HG02981 (cell line): ENCODE data around the gene MRPL48.
"Not testable (repeated sequence)": the region's sequence is repeated elsewhere in the genome, so short reads cannot be mapped to it uniquely, and the experiment has no call there.

Source experiments
- ATAC-seq: cut with Tn5 transposase; IDR thresholded peaks from one replicate; pipeline ENCODE4 v1.9.1; 2021; ENCODE audit warnings: mild to moderate bottlenecking, moderate library complexity; ENCODE audit not compliant: unreplicated experiment

MRPL48 gene

DNA sequence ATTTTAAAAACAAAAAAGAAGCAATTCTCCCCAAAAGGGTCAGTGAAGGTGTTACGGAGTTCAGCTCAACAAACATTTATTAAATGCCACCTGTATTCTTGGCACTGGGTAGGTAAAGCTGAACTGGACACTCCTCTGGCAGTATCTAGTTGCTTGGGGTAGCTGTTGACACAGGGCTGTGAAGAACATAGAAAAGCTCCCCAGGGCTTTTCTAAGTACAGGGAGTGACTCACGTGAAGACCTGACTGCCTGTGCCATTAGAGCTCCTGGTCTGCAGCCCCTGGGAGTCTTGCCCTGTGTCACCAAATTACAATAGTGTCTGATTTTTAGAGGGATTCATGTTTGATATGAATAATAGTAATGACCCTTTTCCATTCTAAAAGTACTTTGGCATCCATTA, 45.4 kb downstream of the MRPL48 start:
- no peak for ATAC-seq

DNA sequence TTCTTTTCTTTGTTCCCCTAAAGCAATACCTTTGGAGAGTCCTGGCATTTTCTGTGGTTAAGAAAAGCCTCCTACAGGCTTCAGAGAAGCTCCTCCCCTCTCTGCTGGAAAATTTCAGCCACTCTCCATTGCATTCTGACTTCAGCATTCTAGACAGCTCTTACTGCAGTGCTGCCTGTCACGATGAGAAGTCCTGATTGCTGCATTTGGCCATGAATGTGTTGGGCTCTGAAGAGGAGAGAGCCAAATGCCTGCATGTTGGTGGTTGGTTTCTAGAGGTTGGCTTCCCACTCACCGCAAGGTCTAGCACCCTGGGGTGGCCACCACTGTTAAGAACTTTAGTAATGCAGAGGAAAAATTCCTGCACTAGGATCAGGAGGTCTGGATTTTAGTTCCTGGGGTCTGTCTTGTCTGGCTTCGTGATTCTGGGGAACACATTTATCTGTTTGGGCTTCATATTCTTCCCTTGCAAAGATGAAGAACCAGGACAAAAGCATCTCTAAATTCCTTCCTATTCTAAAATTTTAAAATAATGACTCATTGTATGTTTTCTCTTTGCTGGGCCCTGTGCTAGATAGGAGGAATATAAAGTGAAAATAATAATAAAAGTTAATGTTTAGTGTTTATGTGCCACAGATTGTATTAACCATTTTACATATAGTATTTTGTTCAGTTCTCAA, 50.9 kb downstream of the MRPL48 start:
- ATAC-seq: no peak

DNA sequence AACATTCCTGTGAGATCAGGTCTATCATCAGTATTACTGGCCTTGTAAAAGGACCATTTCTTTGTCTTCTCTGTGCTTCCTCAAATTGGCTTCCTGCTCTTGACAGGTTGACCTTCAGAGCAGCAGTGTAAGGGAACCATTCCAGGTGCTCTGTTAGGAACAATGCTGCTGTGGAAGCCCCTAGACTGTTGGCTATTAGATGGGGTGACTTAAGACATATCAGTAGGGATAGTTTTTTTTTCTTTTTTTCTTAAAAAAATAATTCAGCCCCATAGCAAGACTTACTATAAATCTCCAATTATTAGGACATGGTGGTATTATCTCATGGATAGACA, 51.4 kb downstream of the MRPL48 start:
- no peak for ATAC-seq

DNA sequence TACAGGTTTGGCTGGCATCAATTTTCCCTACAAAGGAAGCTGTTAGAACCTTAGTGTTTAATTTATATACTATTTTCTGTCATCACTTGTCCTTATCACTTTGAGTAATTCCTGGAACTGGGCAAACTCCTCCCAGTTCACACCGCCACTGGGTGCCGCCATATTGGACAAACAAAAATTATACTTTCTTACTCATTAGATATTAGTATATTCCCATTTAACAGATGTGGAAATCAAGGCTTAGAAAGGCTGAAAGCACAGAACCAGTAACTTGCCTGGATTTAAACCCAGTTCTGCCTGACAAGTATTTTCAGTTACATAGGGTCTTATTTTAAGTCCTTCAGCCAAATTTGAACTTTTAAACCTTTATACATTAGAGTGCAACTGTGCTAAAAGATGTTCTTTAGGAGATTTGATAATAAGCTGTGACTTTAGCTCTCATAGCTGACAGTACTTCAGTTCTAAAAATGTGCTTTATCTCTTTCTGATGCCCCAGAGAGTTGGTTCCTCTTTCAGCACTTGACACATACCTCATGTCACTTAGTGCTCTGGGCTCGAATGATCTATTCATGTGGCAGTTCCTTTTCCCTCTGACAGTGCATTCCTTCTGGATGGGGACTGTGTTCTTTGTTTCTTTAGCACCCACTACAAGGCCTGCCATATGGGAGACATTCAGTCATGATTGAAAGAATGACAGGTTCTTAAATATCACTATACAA, 63.5 kb downstream of the MRPL48 start:
- ATAC-seq: no peak

DNA sequence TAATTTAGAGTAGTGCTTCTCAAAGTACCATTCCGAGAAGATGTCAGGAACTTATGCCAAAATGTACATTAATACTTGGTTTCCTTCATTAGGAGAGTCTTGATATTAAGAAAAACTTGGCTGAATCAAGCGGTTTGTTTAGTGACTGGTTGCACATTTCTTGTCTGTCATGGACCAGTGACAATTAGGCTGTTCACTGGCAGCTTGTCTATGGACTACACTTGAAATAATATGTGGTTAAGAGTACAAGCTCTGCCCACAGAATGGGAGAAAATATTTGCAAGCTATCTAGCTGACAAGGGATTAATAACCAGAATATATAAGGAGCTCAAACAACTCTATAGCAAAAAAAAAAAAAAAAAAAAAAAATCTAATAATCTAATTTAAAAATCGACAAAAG, 64.4 kb downstream of the MRPL48 start:
- ATAC-seq: no peak

DNA sequence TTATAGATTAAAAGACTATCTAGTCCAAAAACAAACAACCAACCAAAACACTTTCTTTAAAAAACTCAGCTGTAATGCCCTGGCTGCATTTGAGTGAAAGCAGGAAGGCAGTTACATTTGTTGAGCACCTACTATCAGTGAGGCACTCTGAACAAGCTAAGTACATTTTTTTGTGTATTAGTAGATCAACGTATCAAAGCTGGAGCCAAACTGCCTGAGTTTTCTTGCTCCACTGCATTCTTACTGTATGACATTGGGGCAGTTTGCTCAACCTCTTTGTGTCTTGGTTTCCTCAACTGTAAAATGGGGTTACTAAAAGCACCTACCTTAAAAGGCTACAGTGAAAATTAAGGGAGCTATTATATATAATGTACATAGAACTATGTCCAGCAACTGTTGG, 67.0 kb downstream of the MRPL48 start:
- no peak for ATAC-seq

DNA sequence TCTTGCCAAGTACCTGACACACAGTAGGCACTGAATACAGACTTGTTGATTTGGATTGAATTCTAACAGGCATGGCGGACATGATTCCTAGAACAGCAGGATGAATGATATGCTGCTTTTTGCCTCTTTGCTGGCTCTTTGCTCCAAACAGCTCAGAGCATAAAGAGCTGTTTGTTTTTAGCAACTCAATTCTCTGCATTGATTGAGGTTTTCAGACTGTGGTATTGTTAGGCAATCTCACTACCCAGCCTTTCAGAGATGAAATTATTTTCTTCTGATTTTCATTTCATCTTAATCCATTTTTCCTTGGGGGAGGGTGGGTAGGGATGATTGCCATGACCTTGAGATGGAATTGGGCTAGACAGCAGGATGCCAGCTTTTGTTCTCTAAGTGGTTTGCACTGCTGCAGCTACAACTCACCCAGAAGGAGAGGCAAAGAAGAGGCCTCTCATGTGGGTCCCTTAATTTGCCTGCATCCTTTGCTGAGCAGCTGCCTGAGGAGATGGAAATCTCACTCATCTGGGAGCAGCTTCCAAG, 68.4 kb downstream of the MRPL48 start:
- ATAC-seq: no peak

DNA sequence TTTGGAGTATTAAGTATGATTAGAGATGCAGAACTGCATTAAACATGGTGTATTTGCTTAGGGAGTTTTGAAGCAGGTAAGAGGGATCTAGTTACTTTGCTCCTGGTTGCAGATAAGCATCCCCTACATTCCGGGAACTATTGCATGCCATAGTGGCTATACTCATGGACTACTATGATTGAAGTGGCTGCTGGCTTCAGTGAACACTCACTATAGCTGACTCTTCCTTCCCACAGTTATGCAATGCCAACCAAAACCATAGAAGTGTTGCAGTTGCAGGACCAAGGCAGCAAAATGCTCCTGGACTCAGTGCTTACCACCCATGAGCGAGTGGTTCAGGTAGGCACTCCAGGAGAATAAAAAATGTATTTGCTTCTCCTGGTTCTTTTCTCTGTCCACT, 72.0 kb downstream of the MRPL48 start:
- no peak for ATAC-seq

DNA sequence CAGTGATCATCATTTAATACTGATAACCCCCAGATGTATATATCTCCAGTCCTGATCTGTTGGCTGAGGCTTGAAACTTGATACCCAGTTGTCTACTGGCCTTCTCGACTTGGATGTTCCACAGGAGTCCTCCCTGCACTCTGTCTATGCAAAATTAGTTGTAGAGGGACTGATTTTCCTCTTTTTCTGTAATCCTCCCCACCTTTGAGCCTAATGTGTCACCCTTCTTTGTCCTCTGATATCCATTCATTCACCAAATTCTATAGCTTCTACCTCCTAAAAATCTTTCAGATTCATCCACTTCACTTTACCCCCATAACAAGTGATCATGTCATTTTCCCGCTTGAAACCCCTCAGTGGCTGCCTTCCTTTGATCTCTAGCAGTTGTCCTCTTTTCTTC, 72.5 kb downstream of the MRPL48 start:
- no peak for ATAC-seq

DNA sequence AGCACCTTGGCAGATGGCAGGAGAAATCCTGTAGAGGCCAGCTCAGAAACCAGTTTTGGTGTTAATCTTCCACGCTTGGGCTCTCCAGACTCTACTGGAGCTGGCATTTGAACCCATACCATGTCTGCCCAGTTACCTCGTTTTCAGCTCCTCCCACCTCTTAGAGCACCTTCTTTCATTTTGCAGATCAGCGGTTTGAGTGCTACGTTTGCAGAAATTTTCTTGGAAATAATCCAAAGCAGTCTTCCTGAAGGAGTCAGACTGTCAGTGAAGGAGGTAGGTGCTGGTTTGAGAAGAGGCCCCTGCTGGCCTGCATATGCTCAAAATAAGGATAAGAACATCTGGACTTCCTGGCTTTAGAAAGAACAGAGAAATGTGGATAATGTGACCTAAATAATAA, 75.3 kb downstream of the MRPL48 start:
- no peak for ATAC-seq

DNA sequence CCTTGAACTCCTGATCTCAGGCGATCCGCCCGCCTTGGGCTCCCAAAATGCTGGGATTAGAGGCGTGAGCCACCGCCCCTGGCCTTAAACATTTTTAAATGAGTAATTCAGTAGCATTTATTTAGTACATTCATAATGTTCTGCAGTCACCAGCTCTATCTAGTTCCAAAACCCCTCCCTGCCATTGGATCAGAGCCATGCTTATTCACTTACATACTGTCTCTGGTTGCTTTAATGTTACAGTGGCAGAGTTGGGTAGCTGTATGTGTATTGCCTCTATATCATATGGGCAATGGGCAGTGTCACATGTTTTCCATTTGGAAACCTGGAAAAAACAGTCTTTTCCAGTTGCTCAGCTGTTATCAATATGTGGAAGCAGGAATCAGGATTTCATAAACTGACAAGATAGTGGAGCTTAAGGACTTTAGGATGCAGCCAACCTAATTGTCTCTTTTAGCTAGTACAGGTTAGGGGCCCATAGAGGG, 78.5 kb downstream of the MRPL48 start:
- no peak for ATAC-seq

DNA sequence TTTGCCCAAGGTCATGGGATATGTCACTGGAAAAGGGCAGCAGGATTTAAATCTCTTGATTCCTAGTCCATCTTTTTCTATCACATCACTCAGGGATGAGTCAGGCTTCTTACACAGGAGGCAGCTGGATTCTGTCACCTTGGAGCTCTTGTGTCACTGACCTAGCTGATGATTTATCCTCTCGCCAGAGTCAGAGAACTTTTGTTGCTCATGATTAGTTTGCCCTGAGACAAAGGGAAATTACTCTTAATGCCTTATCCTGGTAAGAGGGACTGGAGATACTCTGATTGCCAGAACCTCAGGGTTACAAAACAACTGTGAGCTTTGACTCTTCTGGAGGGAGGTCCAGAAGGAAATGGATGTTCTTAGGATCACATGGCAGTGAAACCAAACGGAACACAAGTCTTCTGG, 78.9 kb downstream of the MRPL48 start:
- no peak for ATAC-seq

DNA sequence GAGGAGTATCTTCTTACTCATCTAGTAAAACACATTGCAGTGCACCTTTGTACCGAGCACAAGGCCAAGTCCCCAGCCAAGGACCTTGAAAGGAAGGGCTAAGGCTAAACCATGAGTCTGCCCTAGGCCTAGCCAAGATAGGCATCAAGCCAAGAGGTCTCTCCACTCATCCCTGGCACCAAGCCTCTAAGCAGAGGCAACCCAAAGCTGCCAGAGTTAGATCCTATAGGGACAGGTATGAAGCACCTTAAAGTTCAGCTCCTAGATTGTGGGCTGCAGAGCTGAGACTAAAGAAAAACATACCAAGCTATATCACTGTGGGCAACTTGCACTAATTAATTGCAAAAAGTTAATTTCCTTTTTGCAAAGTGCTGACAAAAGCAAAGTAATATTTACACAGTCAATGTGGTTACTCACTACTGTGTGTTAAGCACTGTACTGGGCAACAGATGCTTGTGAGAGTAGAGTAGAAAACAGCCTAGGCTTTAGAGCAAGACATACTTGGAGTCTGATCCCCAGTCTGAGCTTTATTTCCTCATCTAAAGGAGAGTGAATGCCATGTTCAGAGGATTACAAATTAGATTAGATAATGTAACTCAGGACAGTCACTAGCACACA, 81.8 kb downstream of the MRPL48 start:
- ATAC-seq: no peak

DNA sequence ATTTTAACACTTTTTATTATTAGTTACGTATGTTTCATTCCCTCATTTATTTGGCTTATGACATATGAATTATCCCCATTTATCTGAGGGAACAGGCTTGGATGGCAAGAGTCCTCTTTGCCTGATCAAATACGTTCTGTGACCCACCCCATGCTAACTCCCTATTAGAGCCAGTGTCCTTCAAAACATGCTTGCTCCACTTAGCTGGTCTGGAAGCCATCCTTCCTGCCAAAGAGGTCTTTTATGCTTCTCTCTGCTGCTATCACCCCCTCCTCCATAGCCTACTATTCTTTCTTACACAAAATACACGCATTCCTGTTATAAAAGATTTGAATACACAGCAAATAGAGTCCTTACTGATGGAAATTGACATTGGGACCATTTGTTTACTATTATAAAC, 82.6 kb downstream of the MRPL48 start:
- ATAC-seq: no peak

DNA sequence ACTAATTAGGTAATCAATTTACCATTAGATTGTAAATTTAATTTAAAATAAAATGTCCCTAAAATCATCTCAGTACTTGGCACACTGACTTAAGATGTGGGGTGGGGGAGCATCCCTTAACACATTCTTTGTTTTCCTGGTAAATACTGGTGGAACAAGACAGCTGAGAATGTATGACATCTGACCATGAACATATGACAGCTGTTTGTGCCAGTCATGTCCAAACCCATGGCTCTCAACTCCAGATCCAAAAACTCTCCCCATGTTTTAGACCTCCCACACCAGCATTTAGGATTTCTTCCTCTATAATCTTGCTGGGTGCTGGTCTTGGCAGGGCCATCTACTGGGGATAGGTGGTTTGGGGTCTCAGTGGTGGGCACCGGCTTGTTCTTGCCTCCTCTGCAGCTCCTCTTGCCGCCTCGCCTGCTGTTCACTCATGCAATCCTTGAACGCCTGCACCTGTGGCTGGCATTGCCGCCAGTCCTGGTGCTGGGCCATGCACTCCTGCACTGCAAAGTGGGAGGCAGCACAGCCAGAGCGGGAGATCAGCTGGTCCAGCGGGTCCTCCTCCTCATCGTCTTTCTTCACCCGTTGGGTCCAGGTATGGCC, 85.2 kb downstream of the MRPL48 start:
- ATAC-seq: no peak

DNA sequence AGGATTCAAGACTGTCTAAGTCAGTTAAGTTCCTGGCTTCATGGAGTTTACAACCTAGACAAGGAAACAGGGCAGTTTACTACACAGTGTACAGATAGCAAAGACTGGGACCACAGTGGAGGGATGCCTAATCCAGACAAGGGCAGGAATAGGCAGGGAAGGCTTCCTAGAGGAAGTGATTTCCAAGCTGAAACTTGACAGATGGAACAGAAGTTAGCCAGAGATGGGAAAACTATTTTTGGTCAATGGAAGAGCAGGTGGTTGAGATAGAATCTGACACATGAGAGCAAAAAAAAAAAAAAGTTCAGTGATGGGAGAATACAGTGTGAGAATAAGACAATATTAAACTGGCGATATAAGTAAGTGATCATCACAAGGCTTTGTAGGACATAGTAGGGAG, 87.7 kb downstream of the MRPL48 start:
- ATAC-seq: no peak

DNA sequence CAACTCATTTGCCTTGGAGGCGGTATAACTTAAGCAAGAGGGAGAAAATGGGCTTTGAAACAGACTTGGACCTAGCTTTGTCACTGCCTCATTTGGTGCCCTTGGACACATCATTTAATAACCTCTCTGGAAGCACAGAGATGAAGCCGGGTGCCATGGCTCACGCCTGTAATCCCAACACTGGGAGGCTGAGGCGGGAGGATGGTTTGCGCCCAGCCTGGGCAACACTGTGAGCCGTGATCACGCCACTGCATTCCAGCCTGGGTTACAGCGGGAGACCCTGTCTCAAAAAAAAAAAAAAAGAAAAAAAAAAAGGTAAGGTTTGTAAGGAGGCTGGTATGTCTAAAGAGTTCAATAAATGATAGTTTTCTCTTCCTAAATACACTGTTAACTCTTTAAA, 88.2 kb downstream of the MRPL48 start:
- no peak for ATAC-seq

DNA sequence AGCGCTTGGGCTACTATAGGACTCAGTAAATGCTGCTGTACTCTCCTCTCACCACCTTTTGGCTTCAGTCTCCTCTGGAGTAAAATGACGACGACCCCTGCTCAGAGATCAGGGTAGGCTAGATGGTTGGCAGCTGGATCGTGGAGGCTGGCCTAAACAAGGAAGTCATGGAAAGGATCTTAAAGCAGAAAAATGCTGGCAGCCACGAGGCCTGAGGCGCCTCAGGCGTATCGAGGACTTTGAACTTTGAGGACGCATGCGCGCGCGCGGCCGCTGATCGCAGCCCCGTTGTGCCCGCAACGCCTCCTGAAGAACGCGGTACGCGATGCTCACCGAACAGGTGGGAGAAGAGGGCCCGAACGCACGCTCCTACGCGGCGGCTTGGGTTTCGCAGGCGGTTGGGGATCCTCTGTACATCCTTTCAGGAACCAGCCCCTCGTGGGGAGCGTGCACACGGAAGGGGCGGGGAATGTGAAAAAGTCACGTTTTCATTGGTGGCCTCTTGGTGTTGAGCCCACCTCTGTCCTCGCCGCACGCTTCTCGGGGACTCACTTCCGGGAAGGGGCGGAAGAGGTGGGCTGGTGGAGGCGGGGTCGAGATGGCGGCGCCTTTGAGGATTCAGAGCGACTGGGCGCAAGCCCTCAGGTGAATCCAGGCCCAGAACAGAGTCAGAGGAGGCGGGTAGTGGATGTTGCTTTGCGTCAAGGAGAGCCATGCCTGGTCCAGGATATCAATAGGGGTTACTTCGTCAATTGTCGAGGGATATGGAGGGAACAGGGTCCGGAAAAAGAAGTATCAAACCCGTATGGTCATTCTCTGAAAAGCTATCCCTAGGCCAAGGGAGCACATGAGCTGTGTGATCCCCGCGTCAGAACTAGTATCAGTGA, 89.0 kb downstream of the MRPL48 start, which contains the start of the genes COA4 and PAAF1:
Gene COA4, minus strand, starts transcription at position 423 of the 887 bp plus-strand sequence. CDS start 3,468 bp downstream, outside the sequence.
Gene PAAF1, plus strand, starts transcription at position 576 of the 887 bp plus-strand sequence. Its CDS starts 23 bp downstream, at position 599.
- peak; percentile 97 for ATAC-seq

DNA sequence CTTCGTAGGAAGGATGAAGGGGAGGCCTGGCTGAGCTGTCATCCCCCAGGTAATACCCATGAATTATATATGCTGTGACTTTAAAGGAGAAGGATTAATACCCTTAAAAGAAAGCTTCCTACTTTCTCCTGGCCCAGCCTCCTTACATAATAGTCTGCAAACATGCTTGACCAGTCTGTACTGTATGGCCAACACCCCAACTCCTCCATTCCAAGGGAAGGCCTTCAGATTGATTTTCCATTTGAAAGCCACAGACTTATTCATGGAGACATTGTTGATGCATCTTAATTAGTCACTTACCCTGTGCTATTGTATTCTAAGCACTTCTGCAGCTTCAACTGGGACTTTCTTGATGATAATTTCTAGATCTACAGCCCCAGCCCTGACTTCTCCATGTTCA, 91.1 kb downstream of the MRPL48 start:
- no peak for ATAC-seq

DNA sequence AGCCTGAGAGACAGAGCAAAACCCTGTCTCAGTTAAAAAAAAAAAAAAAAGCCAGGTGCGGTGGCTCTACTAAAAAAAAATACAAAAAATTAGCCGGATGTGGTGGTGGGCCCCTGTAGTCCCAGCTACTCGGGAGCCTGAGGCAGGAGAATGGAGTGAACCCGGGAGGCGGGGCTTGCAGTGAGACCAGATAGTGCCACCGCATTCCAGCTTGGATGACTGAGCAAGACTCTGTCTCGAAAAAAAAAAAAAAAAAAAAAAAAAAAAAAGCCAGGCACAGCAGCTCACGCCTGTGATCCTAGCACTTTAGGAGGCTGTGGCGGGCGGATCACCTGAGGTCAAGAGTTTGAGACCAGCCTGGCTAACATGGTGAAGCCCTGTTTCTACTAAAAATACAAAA, 92.8 kb downstream of the MRPL48 start:
- ATAC-seq: not testable (repeated sequence)
